Hematopoietic multipotent progenitor cell treated with erythropoietin and hydrocortisone succinate and interleukin-3 and kit ligand, for 6 days (in vitro differentiated cells): ENCODE results near the gene AAR2.

Source experiments
- DNase-seq: peaks from one replicate; pipeline ENCODE4 v3.0.0-alpha.2; 2015

AAR2 gene

GRCh38 chr20:36281785-36282380 lies 45.6 kb downstream of the AAR2 start:
- DNase-seq = no peak

DNA sequence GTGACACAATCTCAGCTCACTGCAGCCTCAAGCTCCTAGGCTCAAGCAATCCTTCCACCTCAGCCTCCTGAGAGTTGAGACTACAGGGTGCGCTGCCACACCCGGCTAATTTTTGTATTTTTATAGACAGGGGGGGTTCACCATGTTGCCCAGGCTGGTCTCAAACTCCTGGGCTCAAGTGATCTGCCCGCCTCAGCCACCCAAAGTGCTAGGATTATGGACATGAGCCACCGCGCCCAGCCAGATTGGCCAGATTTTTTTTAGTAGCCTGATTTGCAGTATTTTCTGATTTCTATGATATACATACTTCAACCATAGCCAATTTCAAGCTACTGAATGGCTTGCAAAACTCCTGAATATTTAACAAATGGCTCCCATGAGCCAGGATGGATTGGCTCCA lies 48.5 kb downstream of the AAR2 start:
- no peak for DNase-seq

DNA sequence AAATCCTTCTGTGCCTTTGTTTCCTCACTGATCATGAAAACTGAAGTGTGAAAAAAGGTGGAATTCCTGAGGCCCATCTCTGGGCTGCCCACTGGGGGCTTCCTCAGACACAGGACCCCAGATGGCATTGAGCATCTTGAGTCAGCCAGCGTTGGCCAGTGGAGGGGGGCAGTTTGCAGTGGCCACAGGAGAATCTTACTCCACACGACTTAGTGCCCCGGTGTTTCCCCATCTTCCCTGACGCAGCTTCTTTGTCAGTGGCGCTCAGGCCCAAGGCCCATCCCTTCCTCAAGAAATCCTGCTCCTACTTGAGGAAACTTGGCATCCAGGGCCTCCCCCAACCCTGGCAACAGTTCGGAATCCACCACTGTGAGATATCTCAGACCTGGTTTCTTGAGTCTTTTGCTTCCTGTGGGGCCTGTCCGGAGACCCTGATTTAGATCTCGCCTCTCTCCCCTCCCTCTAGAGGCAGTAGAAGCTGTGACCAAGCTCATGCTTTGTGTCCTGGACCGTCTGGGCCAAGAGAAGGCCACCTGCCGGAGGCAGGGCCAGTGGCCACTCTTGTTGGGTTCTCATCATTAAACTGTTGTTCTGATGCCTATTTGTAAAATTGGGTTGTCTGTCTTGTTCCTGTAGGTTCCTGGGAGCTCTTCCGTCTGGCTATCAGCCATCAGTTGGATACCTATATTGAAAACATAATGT lies 49.6 kb downstream of the AAR2 start:
- no peak for DNase-seq

DNA sequence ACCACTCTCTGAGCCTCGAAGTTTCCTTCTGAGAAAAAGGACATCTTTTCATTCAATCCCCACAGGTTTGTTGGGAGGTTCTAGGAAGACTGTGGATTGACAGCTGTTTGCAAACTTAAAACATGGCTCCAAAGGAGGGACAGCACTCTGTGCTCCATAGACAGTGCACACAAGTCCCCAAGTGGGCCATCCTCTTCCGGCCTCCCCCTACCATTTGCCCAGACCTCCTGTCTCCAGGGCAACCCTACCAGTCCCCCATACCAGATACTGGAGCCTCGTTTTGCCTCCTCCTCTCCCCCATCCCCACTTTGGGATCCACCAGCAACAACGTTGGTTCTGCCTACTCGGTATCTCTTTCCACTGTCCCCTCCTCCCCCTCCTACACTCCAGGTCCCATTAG lies 61.4 kb downstream of the AAR2 start:
- no peak for DNase-seq

DNA sequence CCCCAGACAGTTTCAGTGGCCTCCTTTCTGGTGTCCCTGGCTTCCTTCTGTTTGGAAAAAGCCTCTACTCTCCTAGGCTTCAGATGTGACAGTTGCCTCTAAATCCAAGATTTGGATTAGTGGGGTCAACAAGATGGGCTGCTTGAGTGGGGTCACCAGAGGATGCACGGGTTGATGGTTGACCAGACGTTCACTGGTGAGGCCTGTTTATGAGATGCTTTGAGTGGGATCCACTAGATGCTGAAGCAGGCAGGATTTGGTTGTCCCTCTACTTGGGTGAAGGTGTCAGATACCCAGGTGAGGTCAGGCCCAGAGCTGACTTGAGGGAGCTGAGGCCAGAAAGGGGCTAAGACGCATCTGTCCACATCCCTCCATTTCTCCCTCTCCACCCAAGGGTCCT lies 61.8 kb downstream of the AAR2 start:
- DNase-seq = no peak

- no peak for DNase-seq
Measured at GRCh38 chr20:36298795-36299339, 62.6 kb downstream of the AAR2 start.

- no peak for DNase-seq
Measured at GRCh38 chr20:36299459-36299858, 63.2 kb downstream of the AAR2 start.

GRCh38 chr20:36301359-36302119 lies 65.3 kb downstream of the AAR2 start:
- no peak for DNase-seq

GRCh38 chr20:36303020-36303595 lies 66.8 kb downstream of the AAR2 start:
- DNase-seq = peak; percentile 11

- DNase-seq = no peak
Measured at GRCh38 chr20:36303831-36304230, 67.6 kb downstream of the AAR2 start.

- no peak for DNase-seq
Measured at GRCh38 chr20:36304786-36305495, 68.7 kb downstream of the AAR2 start.

- no peak for DNase-seq
Measured at GRCh38 chr20:36305602-36306551, 69.6 kb downstream of the AAR2 start, which contains the start of gene DLGAP4. Gene DLGAP4 (plus strand): TSS chr20:36306339. CDS start chr20:36431718, 125,379 bp downstream.
